GM23338 (cell line): ENCODE results near the gene SEMA6B.

ENCODE experiments used
- CREB1 ChIP-seq: fragments of 250-450 bp; sonication (Bioruptor Pico); IDR thresholded peaks from 2 replicates; pipeline ENCODE4 v1.5.0; 2020; ENCODE audit warnings: low read depth, mild to moderate bottlenecking, moderate library complexity
- CTCF ChIP-seq, 2 experiments: fragments of 200-600 bp in 1 of 2; sonication (generic) in 1 of 2; conservative IDR thresholded peaks; 2 replicates each; pipeline versions ENCODE4 v1.5.1 to v1.6.1; 2016 to 2017; ENCODE audit warnings: antibody characterized with exemption in 2 of 2, low read depth in 2 of 2, mild to moderate bottlenecking in 2 of 2, moderate library complexity in 1 of 2
- ETS1 ChIP-seq: IDR thresholded peaks from 2 replicates; pipeline ENCODE4 v1.6.1; 2016; ENCODE audit warnings: antibody characterized with exemption
- EZH2 ChIP-seq: fragments of 200-600 bp; sonication (generic); IDR thresholded peaks from one replicate; pipeline ENCODE4 v1.8.0; 2017; ENCODE audit warnings: antibody characterized with exemption, mild to moderate bottlenecking, low read depth; ENCODE audit not compliant: unreplicated experiment
- EZH2phosphoT487 ChIP-seq: fragments of 200-600 bp; sonication (generic); IDR thresholded peaks from one replicate; pipeline ENCODE4 v1.8.1; 2018; ENCODE audit warnings: antibody characterized with exemption; ENCODE audit not compliant: unreplicated experiment
- JUNB ChIP-seq: IDR thresholded peaks from one replicate; pipeline ENCODE4 v1.6.1; 2016; ENCODE audit warnings: antibody characterized with exemption; ENCODE audit not compliant: unreplicated experiment
- NANOG ChIP-seq: IDR thresholded peaks from 2 replicates; pipeline ENCODE4 v1.6.1; 2016; ENCODE audit warnings: antibody characterized with exemption, borderline replicate concordance
- POLR2AphosphoS5 ChIP-seq: IDR thresholded peaks from 2 replicates; pipeline ENCODE4 v1.6.1; 2016; ENCODE audit warnings: antibody characterized with exemption, low read depth
- REST ChIP-seq: IDR thresholded peaks from one replicate; pipeline ENCODE4 v1.6.1; 2018; ENCODE audit warnings: antibody characterized with exemption; ENCODE audit not compliant: unreplicated experiment
- STAT1 ChIP-seq: IDR thresholded peaks from one replicate; pipeline ENCODE4 v1.6.1; 2016; ENCODE audit warnings: antibody characterized with exemption; ENCODE audit not compliant: unreplicated experiment
- ZNF114 ChIP-seq: fragments of 250-450 bp; sonication (Bioruptor Pico); IDR thresholded peaks from 2 replicates; pipeline ENCODE4 v1.5.0; 2020; ENCODE audit warnings: mild to moderate bottlenecking, moderate library complexity
- ZNF331 ChIP-seq: fragments of 250-450 bp; sonication (Bioruptor Pico); IDR thresholded peaks from 2 replicates; pipeline ENCODE4 v1.5.0; 2020; ENCODE audit warnings: low read depth, mild to moderate bottlenecking, moderate library complexity

GRCh38 chr19:4590559-4590958 lies 31.1 kb upstream of the SEMA6B start:
- no peak for TF ChIP-seq EZH2phosphoT487
- TF ChIP-seq CTCF (conservative IDR thresholded peaks at IDR 0.05; ENCODE audit: low read depth in 2 of 2): no peak
- TF ChIP-seq EZH2: no peak
- no peak for TF ChIP-seq REST
- no peak for TF ChIP-seq POLR2AphosphoS5
- TF ChIP-seq JUNB: no peak
- no peak for TF ChIP-seq CREB1
- TF ChIP-seq NANOG: no peak
- no peak for TF ChIP-seq ETS1
- TF ChIP-seq ZNF331 (CRISPR knock-in tag): no peak
- no peak for TF ChIP-seq ZNF114
- TF ChIP-seq STAT1: no peak
